HEK293 (cell line): Measurements from ENCODE around the gene ADAMTSL3.

Experiments
- CTCF ChIA-PET: fragments of 350-600 bp; formaldehyde crosslinking; extraction: SDS; loops from one replicate; lab custom pipeline; 2021; ENCODE audit warnings: antibody characterized with exemption; lab: Yijun Ruan, JAX
- POLR2A ChIA-PET: fragments of 300-600 bp; formaldehyde crosslinking; extraction: SDS; loops from one replicate; lab custom pipeline; 2020; ENCODE audit warnings: antibody characterized with exemption, inconsistent platforms; lab: Yijun Ruan, JAX
- H3K27ac ChIP-seq: fragments of 200-500 bp; sonication (Bioruptor generic); 2 replicates; pipeline ENCODE4 v1.5.1; 2014; ENCODE audit warnings: low read depth, low read length, control low read depth, inconsistent platforms; ENCODE audit errors: extremely low read depth
- H3K36me3 ChIP-seq, 2 experiments: fragments of 200-500 bp in 1 of 2; sonication (Bioruptor generic) in 1 of 2; 1 replicate in 1 of 2; 2 replicates in 1 of 2; pipeline ENCODE4 v1.5.1; 2014 to 2017; ENCODE audit warnings: inconsistent platforms in 2 of 2, low read length in 2 of 2; ENCODE audit not compliant: control insufficient read depth in 2 of 2, insufficient read depth in 1 of 2
- H3K4me1 ChIP-seq: fragments of 200-500 bp; sonication (Bioruptor generic); 2 replicates; pipeline ENCODE4 v1.5.1; 2014; ENCODE audit warnings: mild to moderate bottlenecking, low read length, inconsistent platforms; ENCODE audit not compliant: control insufficient read depth, insufficient read depth
- H3K4me3 ChIP-seq: 2 replicates; pipeline ENCODE4 v1.5.1; 2011; ENCODE audit warnings: low read depth, mild to moderate bottlenecking, control low read depth, low read length, moderate library complexity
- H3K9me3 ChIP-seq: fragments of 200-500 bp; sonication (Bioruptor generic); 2 replicates; pipeline ENCODE4 v1.5.1; 2014; ENCODE audit warnings: low read depth, low read length, inconsistent platforms; ENCODE audit not compliant: control insufficient read depth, insufficient read depth
- GFI1B ChIP-seq: fragments of 450-650 bp; formaldehyde crosslinking; IDR thresholded peaks from 2 replicates; pipeline ENCODE4 v1.5.1; 2016; ENCODE audit warnings: missing biosample characterization, missing genetic modification characterization
- GLI2 ChIP-seq: fragments of 450-650 bp; formaldehyde crosslinking; IDR thresholded peaks from 2 replicates; pipeline ENCODE4; 2017; ENCODE audit warnings: missing biosample characterization, missing genetic modification characterization, low read depth, borderline replicate concordance
- KLF7 ChIP-seq: fragments of 450-650 bp; formaldehyde crosslinking; IDR thresholded peaks from 2 replicates; pipeline ENCODE4 v1.5.1; 2016; ENCODE audit warnings: missing biosample characterization, missing genetic modification characterization, borderline replicate concordance
- MEIS1 ChIP-seq: sonication (generic); formaldehyde crosslinking; IDR thresholded peaks from 2 replicates; pipeline ENCODE4 v1.8.1; 2022; ENCODE audit warnings: missing genetic modification reagents, mild to moderate bottlenecking, borderline replicate concordance
- OVOL3 ChIP-seq: fragments of 450-650 bp; formaldehyde crosslinking; IDR thresholded peaks from 2 replicates; pipeline ENCODE4 v1.5.1; 2016; ENCODE audit warnings: missing biosample characterization, missing genetic modification characterization
- RBAK ChIP-seq: fragments of 450-650 bp; formaldehyde crosslinking; IDR thresholded peaks from 2 replicates; pipeline ENCODE4 v1.5.1; 2016; ENCODE audit warnings: missing biosample characterization, missing genetic modification characterization
- SALL2 ChIP-seq: fragments of 450-650 bp; formaldehyde crosslinking; IDR thresholded peaks from 2 replicates; pipeline ENCODE4 v1.5.0; 2017; ENCODE audit warnings: missing biosample characterization, mild to moderate bottlenecking, missing genetic modification characterization, borderline replicate concordance
- TCF7L2 ChIP-seq: IDR thresholded peaks from 2 replicates; pipeline ENCODE4 v1.6.1; 2011; ENCODE audit warnings: low read depth, mild to moderate bottlenecking, inconsistent platforms, low read length, moderate library complexity, borderline replicate concordance
- WT1 ChIP-seq: fragments of 450-650 bp; formaldehyde crosslinking; IDR thresholded peaks from 2 replicates; pipeline ENCODE4 v1.5.1; 2016; ENCODE audit warnings: missing biosample characterization, missing genetic modification characterization
- ZBTB8A ChIP-seq: fragments of 450-650 bp; formaldehyde crosslinking; IDR thresholded peaks from 2 replicates; pipeline ENCODE4 v1.5.1; 2016; ENCODE audit warnings: missing biosample characterization, missing genetic modification characterization
- ZNF239 ChIP-seq: fragments of 450-650 bp; formaldehyde crosslinking; IDR thresholded peaks from 2 replicates; pipeline ENCODE4 v1.5.1; 2016; ENCODE audit warnings: missing biosample characterization, missing genetic modification characterization
- ZNF302 ChIP-seq: fragments of 450-650 bp; formaldehyde crosslinking; IDR thresholded peaks from 2 replicates; pipeline ENCODE4 v1.5.1; 2016; ENCODE audit warnings: missing biosample characterization, missing genetic modification characterization, low read depth
- ZNF311 ChIP-seq: fragments of 450-650 bp; formaldehyde crosslinking; IDR thresholded peaks from 2 replicates; pipeline ENCODE4 v1.5.1; 2017; ENCODE audit warnings: missing biosample characterization, missing genetic modification characterization, borderline replicate concordance
- ZNF341 ChIP-seq: fragments of 450-650 bp; formaldehyde crosslinking; IDR thresholded peaks from 2 replicates; pipeline ENCODE4; 2016; ENCODE audit warnings: low read depth, missing biosample characterization, missing genetic modification characterization
- ZNF37A ChIP-seq: fragments of 450-650 bp; IDR thresholded peaks from 2 replicates; pipeline ENCODE4 v1.5.1; 2018; ENCODE audit warnings: missing biosample characterization, missing genetic modification characterization
- ZNF548 ChIP-seq: fragments of 450-650 bp; formaldehyde crosslinking; IDR thresholded peaks from 2 replicates; pipeline ENCODE4 v1.5.1; 2016; ENCODE audit warnings: missing biosample characterization, missing genetic modification characterization
- ZNF624 ChIP-seq: fragments of 450-650 bp; formaldehyde crosslinking; IDR thresholded peaks from 2 replicates; pipeline ENCODE4 v1.5.1; 2017; ENCODE audit warnings: missing biosample characterization, missing genetic modification characterization
- TF ChIP-seq, protein P1 (sequence below): fragments of 450-650 bp; formaldehyde crosslinking; IDR thresholded peaks from 2 replicates; pipeline ENCODE4 v1.5.1; 2016; ENCODE audit warnings: missing biosample characterization, missing genetic modification characterization
- TF ChIP-seq, protein P2 (sequence below): fragments of 450-650 bp; formaldehyde crosslinking; conservative IDR thresholded peaks from 2 replicates; pipeline ENCODE4 v1.5.1; 2016; ENCODE audit warnings: low read depth, missing biosample characterization, missing genetic modification characterization
- TF ChIP-seq, protein P3 (sequence below): fragments of 450-650 bp; formaldehyde crosslinking; IDR thresholded peaks from 2 replicates; pipeline ENCODE4 v1.5.1; 2017; ENCODE audit warnings: missing biosample characterization, missing genetic modification characterization
- TF ChIP-seq, protein P4 (sequence below): fragments of 450-650 bp; formaldehyde crosslinking; IDR thresholded peaks from 2 replicates; pipeline ENCODE4 v1.5.1; 2017; ENCODE audit warnings: missing biosample characterization, mild to moderate bottlenecking, missing genetic modification characterization, moderate library complexity

ADAMTSL3 gene

DNA sequence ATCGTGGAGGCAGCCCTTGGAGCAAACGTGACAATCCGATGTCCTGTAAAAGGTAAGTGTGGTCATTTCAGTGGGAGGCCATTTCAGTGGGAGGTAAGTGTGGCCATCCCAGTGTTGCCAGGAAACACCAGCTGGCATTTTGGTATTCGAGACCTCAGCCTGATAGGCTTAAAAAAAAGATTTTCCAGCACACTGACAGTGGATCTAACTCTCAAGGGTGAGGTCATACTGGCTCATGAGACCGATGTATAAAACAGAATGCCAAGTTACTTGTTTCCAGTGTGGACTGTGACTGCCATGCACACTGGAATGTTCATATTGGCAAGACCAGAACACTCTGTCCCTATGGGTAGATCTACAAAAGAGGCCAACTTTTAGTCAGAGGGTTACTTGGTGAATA lies 337.2 kb downstream of the ADAMTSL3 start:
- no peaks in the 10 kb centered on the region for H3K4me1 ChIP-seq
- TF ChIP-seq WT1 (no peak), ZNF302 (tag by site-specific recombination) (no peak), GFI1B (no peak), RBAK (tag by site-specific recombination) (no peak), MEIS1 (no peak), GLI2 (no peak), ZNF239 (tag by site-specific recombination) (no peak)
- TF ChIP-seq, all 188 proteins: peak for 0
- ChIA-PET POLR2A (no interaction called here), CTCF (interaction anchor here (0.7 to 0.8 kb wide), 2 partner anchors 81 to 103 kb away, joined by 3 to 5 read pairs; no protein-coding TSS in a partner anchor)
- no peaks in the 10 kb centered on the region for H3K36me3 ChIP-seq
- H3K27ac ChIP-seq, result no peak overlapping the region
- no peaks in the 10 kb centered on the region; the same call in 1 of the 2 replicates for H3K9me3 ChIP-seq
- H3K4me3 ChIP-seq, result no peak overlapping the region

DNA sequence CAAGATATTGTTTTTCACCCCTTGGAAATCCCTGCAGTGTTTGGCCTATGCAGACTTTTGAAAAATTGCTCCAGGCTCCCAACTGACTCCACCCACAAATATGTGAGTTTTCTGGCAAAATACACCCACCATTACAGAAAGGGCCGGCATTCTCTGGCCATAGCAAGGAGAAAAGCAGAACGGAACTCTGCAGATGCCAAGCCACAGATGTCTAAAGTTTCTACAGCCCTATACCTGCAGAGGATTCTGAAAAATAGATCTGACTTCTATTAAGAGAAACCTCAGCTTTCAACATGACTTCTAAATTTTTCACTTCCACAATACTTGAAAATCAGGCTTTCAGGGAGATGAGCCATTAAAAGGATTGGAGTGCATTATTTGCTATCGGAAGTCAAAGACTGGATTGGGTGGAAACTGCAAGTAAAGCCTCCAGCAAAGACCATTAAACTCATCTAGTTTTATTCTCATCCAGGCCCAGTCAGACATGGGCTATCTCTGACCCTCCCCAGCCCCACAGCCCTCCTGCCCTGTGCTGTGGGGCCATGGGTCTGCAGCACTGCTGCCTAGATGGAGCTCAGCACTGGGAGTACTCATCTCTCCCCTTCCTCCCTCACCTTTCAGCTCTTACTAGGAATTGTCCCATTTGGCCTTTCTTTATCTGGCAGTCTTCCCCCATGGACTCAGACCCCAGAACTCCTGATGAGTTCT lies 338.6 kb downstream of the ADAMTSL3 start:
- no peak overlapping the region for H3K4me3 ChIP-seq
- no peaks in the 10 kb centered on the region; the same call in 1 of the 2 replicates for H3K9me3 ChIP-seq
- TF ChIP-seq, protein P1, sequence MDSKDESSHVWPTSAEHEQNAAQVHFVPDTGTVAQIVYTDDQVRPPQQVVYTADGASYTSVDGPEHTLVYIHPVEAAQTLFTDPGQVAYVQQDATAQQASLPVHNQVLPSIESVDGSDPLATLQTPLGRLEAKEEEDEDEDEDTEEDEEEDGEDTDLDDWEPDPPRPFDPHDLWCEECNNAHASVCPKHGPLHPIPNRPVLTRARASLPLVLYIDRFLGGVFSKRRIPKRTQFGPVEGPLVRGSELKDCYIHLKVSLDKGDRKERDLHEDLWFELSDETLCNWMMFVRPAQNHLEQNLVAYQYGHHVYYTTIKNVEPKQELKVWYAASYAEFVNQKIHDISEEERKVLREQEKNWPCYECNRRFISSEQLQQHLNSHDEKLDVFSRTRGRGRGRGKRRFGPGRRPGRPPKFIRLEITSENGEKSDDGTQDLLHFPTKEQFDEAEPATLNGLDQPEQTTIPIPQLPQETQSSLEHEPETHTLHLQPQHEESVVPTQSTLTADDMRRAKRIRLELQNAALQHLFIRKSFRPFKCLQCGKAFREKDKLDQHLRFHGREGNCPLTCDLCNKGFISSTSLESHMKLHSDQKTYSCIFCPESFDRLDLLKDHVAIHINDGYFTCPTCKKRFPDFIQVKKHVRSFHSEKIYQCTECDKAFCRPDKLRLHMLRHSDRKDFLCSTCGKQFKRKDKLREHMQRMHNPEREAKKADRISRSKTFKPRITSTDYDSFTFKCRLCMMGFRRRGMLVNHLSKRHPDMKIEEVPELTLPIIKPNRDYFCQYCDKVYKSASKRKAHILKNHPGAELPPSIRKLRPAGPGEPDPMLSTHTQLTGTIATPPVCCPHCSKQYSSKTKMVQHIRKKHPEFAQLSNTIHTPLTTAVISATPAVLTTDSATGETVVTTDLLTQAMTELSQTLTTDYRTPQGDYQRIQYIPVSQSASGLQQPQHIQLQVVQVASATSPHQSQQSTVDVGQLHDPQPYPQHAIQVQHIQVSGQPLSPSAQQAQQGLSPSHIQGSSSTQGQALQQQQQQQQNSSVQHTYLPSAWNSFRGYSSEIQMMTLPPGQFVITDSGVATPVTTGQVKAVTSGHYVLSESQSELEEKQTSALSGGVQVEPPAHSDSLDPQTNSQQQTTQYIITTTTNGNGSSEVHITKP (tag by site-specific recombination), result no peak
- TF ChIP-seq ZNF37A (tag by site-specific recombination), result no peak
- TF ChIP-seq, protein P2, sequence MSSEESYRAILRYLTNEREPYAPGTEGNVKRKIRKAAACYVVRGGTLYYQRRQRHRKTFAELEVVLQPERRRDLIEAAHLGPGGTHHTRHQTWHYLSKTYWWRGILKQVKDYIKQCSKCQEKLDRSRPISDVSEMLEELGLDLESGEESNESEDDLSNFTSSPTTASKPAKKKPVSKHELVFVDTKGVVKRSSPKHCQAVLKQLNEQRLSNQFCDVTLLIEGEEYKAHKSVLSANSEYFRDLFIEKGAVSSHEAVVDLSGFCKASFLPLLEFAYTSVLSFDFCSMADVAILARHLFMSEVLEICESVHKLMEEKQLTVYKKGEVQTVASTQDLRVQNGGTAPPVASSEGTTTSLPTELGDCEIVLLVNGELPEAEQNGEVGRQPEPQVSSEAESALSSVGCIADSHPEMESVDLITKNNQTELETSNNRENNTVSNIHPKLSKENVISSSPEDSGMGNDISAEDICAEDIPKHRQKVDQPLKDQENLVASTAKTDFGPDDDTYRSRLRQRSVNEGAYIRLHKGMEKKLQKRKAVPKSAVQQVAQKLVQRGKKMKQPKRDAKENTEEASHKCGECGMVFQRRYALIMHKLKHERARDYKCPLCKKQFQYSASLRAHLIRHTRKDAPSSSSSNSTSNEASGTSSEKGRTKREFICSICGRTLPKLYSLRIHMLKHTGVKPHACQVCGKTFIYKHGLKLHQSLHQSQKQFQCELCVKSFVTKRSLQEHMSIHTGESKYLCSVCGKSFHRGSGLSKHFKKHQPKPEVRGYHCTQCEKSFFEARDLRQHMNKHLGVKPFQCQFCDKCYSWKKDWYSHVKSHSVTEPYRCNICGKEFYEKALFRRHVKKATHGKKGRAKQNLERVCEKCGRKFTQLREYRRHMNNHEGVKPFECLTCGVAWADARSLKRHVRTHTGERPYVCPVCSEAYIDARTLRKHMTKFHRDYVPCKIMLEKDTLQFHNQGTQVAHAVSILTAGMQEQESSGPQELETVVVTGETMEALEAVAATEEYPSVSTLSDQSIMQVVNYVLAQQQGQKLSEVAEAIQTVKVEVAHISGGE (tag by site-specific recombination), result no peak
- TF ChIP-seq, all 188 proteins: peak for 0
- Histone ChIP-seq H3K4me1 (no peaks in the 10 kb centered on the region), H3K36me3 (no peaks in the 10 kb centered on the region), H3K27ac (no peak overlapping the region)
- ChIA-PET CTCF (interaction anchor here (1.1 to 2.5 kb wide), 2 partner anchors 41 to 43 kb away, joined by 3 to 6 read pairs; no protein-coding TSS in a partner anchor), POLR2A (no interaction called here)

DNA sequence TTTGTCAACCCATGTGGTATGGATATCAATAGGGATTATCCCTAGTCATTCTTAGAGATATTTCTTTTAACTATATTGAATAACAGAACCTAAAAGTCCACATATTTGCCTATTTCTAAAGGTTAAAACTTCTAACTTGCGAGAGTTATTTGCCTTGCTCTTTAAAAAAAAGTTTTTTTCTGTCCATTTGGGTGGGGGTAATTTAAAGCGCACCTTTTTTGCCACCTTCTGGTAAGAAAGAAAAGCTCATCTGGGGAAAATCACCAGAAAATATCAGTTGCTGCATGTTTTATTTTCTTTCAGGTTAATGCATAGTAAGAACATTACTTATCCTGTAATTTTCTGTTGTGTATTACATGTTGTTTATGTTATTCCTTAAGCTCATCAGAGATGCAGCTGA lies 339.7 kb downstream of the ADAMTSL3 start:
- Histone ChIP-seq H3K9me3 (no peaks in the 10 kb centered on the region), H3K4me3 (no peak overlapping the region), H3K4me1 (no peaks in the 10 kb centered on the region), H3K27ac (no peak overlapping the region), H3K36me3 (no peaks in the 10 kb centered on the region)
- no peak for TF ChIP-seq KLF7 (tag by site-specific recombination)
- TF ChIP-seq OVOL3 (tag by site-specific recombination), result no peak
- TF ChIP-seq, protein P3, sequence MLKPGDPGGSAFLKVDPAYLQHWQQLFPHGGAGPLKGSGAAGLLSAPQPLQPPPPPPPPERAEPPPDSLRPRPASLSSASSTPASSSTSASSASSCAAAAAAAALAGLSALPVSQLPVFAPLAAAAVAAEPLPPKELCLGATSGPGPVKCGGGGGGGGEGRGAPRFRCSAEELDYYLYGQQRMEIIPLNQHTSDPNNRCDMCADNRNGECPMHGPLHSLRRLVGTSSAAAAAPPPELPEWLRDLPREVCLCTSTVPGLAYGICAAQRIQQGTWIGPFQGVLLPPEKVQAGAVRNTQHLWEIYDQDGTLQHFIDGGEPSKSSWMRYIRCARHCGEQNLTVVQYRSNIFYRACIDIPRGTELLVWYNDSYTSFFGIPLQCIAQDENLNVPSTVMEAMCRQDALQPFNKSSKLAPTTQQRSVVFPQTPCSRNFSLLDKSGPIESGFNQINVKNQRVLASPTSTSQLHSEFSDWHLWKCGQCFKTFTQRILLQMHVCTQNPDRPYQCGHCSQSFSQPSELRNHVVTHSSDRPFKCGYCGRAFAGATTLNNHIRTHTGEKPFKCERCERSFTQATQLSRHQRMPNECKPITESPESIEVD, result no peak
- no peak for TF ChIP-seq TCF7L2
- TF ChIP-seq, protein P4, sequence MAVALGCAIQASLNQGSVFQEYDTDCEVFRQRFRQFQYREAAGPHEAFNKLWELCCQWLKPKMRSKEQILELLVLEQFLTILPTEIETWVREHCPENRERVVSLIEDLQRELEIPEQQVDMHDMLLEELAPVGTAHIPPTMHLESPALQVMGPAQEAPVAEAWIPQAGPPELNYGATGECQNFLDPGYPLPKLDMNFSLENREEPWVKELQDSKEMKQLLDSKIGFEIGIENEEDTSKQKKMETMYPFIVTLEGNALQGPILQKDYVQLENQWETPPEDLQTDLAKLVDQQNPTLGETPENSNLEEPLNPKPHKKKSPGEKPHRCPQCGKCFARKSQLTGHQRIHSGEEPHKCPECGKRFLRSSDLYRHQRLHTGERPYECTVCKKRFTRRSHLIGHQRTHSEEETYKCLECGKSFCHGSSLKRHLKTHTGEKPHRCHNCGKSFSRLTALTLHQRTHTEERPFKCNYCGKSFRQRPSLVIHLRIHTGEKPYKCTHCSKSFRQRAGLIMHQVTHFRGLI (tag by site-specific recombination), result no peak
- no peak for TF ChIP-seq ZNF548 (tag by site-specific recombination)
- no peak for TF ChIP-seq SALL2
- TF ChIP-seq ZBTB8A, result no peak
- no peak for TF ChIP-seq ZNF341 (tag by site-specific recombination)
- TF ChIP-seq ZNF624, result no peak
- TF ChIP-seq ZNF311, result no peak
- ChIA-PET POLR2A (no interaction called here), CTCF (interaction anchor here (0.6 to 2.5 kb wide), 8 partner anchors 19 to 409 kb away, joined by 3 to 6 read pairs (median 4); no protein-coding TSS in a partner anchor)
